Stomach (tissue), 4 donors: Measurements from ENCODE around the gene MFNG.

Experiments
- CTCF ChIP-seq, 7 experiments: fragments of 450-650 bp in 4 of 7; fragments of 200-600 bp in 3 of 7; sonication (generic) in 3 of 7; IDR thresholded peaks; one replicate each; pipeline ENCODE4 v1.5.1; 2016 to 2019; ENCODE audit warnings: antibody characterized with exemption in 7 of 7, control low read depth in 2 of 7, mild to moderate bottlenecking in 1 of 7
- POLR2A ChIP-seq, 4 donors: fragments of 450-650 bp; IDR thresholded peaks; one replicate each; pipeline ENCODE4 v1.6.1; 2016; ENCODE audit warnings: antibody characterized with exemption in 4 of 4, control low read depth in 2 of 4, mild to moderate bottlenecking in 1 of 4, moderate library complexity in 1 of 4

- TF ChIP-seq CTCF (IDR thresholded peaks at IDR 0.05): no peak
- TF ChIP-seq POLR2A (IDR thresholded peaks at IDR 0.05): no peak
Measured at GRCh38 chr22:37474447-37475090, 11.6 kb downstream of the MFNG start.
